Fibroblast of skin of left biceps (primary cell): Measurements from ENCODE around the gene GFI1B.
"Not testable (repeated sequence)": the region's sequence is repeated elsewhere in the genome, so short reads cannot be mapped to it uniquely, and the experiment has no call there.

Experiments used
- DNase-seq, 2 experiments: peaks; one replicate each; pipeline ENCODE4 v3.0.0-alpha.2; 2013; ENCODE audit warnings: low read depth in 2 of 2

Gene GFI1B

DNA sequence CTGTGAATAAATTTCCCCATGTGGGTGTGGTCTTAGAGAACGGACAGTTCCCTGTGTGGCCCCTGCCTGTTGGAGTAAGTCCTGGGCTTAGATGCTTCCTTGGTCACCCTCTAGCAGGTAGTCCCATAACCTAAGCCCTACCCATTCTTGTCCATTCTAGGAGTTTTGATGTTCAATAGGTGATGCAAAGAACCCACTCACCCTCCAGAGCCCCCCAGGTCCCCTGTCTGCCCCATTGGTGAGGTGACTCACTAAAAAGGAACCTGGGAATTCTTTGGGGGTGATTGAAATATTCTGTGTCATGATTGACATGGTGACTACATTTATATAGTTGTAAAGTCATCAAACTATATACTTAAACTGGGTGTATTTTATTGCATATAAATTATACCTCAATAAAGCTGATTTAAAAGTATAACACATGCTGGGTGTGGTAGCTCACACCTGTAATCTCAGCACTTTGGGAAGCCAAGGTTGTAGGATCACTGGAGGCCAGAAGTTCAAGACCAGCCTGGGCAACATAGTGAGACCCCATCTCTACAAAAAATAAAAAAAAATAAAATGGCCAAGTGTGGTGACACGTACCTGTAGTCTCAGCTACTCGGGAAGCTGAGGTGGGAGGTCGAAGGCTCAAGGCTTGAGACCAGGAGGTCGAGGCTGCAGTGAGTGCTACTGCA lies 31.6 kb downstream of the GFI1B start:
- no peak for DNase-seq

DNA sequence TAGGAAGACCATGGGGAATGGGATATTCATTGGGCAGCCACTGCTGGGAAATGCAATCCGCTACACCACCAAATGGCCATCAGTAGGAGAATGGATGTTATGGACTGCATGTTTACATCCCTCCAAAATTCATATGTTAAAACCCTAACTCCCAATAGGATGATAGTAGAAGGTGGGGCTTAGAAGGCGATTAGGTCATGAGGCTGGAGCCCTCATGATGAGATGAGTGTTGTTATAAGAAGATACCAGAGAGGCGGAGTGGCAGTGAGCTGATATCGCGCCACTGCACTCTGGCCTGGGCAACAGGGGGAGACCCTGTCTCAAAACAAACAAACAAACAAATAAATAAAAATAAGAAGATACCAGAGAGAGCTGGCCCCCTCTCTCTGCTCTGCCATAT lies 36.2 kb downstream of the GFI1B start:
- DNase-seq = no peak

GRCh38 chr9:133023117-133023890 lies 44.8 kb downstream of the GFI1B start:
- DNase-seq = no peak

- DNase-seq = no peak
These were observed 47.9 kb downstream of the GFI1B start for GRCh38 chr9:133026426-133026825.

GRCh38 chr9:133027134-133027533 lies 48.6 kb downstream of the GFI1B start:
- no peak for DNase-seq

GRCh38 chr9:133028221-133028620 lies 49.7 kb downstream of the GFI1B start:
- DNase-seq = no peak

DNA sequence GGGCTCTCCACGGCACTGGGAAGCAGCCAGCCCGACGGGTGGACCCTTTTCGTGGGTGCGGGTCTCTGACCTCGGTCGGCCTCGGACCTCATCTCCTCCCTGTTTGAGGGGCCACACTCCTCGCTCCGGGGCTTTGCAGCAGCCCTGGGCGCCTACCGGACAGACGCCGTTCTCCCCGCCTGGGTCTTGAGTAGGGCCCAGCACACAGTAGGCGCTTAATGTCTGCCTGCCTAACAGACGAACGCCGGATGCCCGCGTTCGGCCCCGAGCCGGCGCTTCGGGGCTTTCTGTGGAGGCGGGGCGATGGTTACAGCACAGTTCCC lies 51.5 kb downstream of the GFI1B start:
- DNase-seq = no peak

DNA sequence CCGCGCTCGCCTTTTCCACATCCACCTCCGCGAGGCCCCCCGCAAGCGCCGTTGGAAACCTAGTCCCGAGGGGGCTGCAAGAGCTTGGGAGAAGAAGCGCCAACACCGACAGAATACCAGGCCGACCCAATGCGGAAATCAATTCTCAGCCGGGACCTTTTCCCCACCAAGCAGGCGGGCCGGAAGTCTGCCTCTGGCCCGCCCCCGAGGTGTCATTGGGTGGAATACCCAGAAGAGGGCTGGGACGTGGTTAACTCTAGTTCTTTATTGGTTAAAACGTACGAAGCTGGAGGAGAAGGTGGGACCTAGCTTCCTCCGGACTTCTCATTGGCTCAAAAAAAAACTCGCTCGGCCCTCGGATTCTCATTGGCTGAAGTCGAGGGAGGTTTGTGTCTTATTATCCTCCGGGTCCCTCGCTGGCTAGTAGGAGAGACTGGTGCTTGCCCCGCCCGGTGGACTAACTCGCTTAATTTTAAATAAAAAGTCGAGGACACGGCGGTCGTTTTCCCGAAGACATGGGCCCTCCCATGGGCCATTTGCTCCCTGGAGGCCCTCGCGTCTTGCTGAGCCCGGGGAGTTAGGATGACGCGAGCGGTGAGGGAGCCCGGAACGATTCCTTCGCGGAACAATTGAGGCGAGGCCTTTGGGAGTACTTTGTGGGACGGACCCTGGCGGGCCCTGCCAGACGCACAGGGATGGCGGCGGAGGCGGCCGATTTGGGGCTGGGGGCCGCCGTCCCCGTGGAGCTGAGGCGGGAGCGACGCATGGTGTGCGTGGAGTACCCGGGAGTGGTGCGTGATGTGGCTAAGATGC lies 52.0 kb downstream of the GFI1B start, which contains the start of gene GTF3C5:
Gene GTF3C5, plus strand, starts transcription at position 681 of the 813 bp plus-strand sequence. Its CDS starts 15 bp downstream, at position 696.
- peak; percentile 98 to 99 for DNase-seq

DNA sequence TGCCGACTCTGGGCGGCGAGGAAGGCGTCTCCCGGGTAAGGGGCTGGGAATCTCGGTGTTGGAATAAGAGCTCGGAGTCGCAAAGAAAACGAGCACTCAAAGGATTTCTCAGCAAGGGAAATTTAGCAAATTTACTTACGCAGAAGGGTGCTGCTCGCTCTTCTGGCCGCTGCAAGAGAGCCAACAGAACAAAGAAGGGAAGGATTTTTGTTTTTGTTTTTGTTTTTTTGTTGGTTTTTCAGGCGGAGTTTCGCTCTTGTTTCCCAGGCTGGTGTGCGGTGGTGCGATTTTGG lies 52.6 kb downstream of the GFI1B start:
- DNase-seq = no peak

- no peak for DNase-seq
These were observed 53.0 kb downstream of the GFI1B start for GRCh38 chr9:133031496-133031911.

DNA sequence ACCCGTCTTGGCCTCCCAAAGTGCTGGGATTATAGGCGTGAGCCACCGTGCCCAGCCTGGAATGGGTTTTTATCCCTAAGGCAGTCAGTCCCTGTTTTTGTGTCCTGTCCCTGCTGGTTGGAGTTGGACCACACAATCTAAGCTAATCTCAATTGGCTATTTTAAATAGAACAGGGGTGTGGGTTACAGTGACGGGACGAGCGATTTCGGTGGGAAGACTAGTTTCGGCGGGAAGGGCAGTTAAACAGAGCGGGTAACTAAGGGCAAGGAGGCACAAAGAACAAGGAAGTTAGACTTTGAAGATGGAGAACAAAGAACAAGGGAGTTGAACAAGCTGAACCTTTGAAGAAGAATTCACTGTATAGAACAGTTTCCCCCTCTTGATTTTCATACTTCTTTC lies 53.7 kb downstream of the GFI1B start:
- no peak for DNase-seq

GRCh38 chr9:133035669-133036068 lies 57.2 kb downstream of the GFI1B start:
- no peak for DNase-seq

DNA sequence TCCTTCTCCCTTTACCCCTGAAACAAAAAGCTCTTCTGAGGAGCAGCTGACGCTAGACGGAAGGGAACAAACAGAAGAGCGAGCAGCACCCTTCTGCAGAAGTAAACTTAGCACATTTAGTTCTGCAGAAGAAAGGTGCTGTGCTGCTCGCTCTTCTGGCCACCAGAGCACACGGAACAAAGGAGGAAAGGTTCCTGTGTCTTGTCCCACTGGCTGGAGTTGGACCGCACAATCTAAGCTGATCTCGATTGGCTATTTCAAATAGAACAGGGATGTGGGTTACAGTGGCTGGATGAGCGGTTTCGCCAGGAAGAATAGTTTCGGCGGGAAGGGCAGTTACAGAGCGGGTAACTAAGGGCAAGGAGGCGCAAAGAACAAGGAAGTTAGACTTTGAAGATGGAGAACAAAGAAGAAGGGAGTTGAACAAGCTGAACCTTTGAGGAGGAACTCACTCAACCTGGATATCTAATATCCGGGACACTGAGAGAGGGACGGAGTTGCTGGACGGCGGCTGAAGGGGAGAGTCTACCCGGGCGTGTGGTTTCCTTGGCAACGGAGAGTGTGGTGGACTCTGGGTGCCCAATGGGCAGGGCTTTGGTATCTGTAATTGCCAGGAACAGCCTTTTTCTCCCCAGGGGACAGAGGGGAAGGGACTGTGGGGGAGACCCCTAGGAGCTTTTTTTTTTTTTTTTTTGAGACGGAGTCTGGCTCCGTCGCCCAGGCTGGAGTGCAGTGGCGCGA lies 59.5 kb downstream of the GFI1B start:
- DNase-seq = no peak

GRCh38 chr9:133040892-133041479 lies 62.5 kb downstream of the GFI1B start:
- DNase-seq = not testable (repeated sequence)
